ENCODE data around the gene PLXNA4.

PLXNA4 gene

GRCh38 chr7:132220060-132220459, 356.2 kb downstream of the PLXNA4 start:
- no peak for DNase-seq (ENCODE audit: low read depth in 1 of 2, low spot score in 1 of 2)

DNA sequence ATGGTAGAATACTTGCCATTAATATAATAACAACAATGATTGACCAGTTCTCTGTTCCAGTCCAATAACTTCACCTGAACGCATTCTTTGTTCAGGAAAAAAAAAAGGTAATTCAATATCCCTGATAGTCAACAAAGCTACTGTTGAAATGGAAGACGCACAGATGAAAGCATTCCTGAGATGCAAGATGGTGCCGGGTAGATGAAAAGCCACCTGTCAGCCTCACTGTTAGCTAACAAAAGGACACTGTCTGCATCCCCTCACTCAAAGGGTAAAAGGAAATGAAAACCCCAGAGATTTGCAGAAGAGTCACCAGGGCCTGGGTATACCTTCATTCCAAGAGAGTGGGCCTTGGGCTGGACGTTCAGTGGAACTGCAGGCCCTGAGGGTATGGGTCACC, 357.4 kb downstream of the PLXNA4 start:
- no peak for DNase-seq (ENCODE audit: low read depth in 1 of 2, low spot score in 1 of 2)

DNA sequence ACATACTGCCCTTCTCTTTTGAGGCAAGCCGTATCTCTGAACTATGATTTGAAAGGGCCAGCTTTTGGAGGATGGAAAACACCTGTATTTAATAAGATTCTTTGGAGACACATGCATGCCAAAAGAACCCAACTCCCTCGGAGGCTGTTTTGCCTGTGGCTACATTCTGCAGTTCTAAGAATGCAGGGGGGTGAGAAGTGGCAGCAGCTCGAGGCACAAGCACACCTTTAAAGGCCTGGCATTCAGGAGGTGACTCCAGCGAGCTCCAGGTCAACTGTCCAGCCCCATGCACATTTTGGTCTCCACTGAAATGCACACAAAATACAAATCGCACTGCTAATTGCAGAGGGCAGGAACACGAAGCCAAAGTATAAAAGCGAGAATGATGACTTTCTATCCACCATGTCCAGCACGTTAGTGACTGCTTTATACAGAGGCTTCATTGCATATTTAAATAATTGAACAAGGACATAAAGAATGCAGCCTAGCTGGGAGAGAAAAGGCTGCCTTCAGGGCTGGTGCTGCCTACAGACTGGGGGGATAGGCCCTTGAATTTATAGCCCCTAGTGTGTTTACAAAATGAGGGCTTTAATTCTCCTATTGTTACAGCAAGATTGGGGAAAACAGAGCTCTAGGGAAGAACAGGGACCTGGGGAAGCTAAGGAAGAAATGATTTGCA, 359.3 kb downstream of the PLXNA4 start:
- DNase-seq (ENCODE audit: low read depth in 1 of 2, low spot score in 1 of 2): no peak

- no peak for DNase-seq (ENCODE audit: low read depth in 1 of 2, low spot score in 1 of 2)
Observed at GRCh38 chr7:132214452-132214851, 361.8 kb downstream of the PLXNA4 start.

- DNase-seq (ENCODE audit: low read depth in 1 of 2, low spot score in 1 of 2): no peak
Observed at GRCh38 chr7:132213583-132213982, 362.7 kb downstream of the PLXNA4 start.

GRCh38 chr7:132211971-132212370, 364.3 kb downstream of the PLXNA4 start:
- DNase-seq (ENCODE audit: low read depth in 1 of 2, low spot score in 1 of 2): no peak

- no peak for DNase-seq (ENCODE audit: low read depth in 1 of 2, low spot score in 1 of 2)
Observed at GRCh38 chr7:132210821-132211220, 365.4 kb downstream of the PLXNA4 start.

- no peak for DNase-seq (ENCODE audit: low read depth in 1 of 2, low spot score in 1 of 2)
Observed at GRCh38 chr7:132207782-132208181, 368.5 kb downstream of the PLXNA4 start.

DNA sequence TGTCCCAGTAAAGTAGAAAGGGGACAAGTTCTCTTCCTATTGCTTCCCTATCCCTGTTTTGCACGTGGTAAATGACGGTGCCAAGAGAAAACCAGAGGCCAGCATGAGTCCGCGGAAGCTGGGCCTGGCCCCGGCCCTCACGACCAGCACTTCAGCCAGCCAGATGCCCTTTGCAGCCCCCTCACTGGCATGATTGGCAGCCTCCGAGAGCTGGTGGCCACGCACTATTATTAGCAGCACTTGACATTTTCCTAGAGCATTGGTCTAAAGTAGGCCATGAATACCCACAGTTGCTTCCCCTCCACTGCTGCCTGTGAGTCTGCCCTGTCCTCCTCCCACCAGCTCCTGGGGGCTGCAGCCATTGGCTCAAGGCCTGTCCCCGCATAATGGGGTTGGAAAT, 369.1 kb downstream of the PLXNA4 start:
- DNase-seq (ENCODE audit: low read depth in 1 of 2, low spot score in 1 of 2): no peak

DNA sequence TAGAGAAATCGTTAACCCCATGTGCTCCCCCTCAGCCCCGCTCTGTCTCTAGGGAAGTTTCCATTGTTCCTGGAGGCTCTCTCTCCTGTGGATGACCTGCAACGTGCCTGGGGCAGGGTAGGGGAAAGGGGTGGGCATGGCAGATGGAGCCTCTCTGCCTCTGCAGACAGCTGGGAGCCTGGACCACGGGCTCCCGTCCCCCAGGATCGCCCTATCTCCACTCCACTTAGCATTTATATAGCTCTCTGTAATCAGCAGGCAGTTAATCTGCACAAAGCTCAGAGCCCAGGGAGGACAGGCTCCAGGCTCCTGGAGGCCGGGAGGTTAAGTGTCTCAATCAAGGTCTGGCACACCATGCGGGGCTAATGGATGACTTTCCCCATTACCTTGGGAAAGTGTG, 369.7 kb downstream of the PLXNA4 start:
- no peak for DNase-seq (ENCODE audit: low read depth in 1 of 2, low spot score in 1 of 2)

- no peak for DNase-seq (ENCODE audit: low read depth in 1 of 2, low spot score in 1 of 2)
Observed at GRCh38 chr7:132205509-132205908, 370.8 kb downstream of the PLXNA4 start.

GRCh38 chr7:132203021-132203420, 373.2 kb downstream of the PLXNA4 start:
- no peak for DNase-seq (ENCODE audit: low read depth in 1 of 2, low spot score in 1 of 2)

GRCh38 chr7:132202541-132202940, 373.7 kb downstream of the PLXNA4 start:
- DNase-seq (ENCODE audit: low read depth in 1 of 2, low spot score in 1 of 2): no peak

DNA sequence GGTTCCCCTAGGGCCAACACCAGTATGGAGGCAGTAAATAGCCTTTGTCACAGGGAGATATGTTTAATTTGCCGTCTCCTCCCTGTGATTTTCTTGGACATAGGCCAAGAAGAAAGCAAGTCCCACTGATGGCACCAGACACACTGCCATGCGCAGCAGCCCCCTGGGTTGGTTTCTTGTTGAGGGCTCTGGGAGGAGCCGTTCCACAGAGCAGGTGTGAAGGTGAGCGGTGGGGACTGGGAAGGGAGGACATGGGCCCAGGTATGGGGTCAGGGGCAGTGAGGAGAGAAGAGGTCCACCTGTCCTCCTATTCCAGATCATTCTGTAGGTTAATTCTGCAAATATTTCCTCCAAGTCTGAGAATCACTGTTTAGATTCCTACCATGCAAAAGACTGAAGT, 376.1 kb downstream of the PLXNA4 start:
- no peak for DNase-seq (ENCODE audit: low read depth in 1 of 2, low spot score in 1 of 2)

DNA sequence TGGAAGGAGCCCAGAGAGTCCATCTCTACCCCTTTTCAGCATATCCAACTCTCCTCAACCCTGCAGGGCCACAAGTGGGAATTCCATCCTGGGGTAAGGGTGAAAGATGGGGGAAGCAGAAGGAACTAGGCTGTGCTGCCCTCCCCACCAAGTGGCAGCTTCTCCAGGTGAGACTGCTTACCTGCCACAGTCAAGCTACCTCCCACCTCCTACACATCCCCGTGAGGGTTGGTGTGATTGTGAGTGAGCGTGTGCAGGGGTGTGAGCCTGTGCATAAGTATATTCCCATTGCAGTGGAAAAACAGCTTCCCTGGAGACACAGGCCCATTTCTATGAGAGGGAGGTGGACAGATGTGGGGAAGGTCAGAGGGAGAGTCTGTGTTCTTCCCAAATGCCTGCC, 376.6 kb downstream of the PLXNA4 start:
- no peak for DNase-seq (ENCODE audit: low read depth in 1 of 2, low spot score in 1 of 2)

DNA sequence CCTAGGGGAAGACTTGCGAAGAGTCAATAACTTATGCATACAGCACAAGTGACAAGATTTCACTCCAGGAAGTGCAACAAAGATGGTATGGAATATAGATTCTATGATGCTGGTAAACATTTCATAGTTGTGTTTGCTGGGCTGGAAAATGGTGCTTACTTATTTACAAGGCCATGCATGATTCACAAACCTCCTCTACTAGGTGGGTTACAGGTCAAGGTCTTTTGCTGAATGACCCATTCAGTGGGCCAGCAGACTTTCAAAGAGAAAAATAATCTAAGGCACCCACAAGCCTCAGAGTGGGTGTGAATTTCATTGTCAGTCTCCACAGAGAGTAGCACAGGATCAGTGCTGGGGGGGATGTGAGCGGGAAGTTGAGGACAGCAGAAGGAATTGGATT, 378.5 kb downstream of the PLXNA4 start:
- DNase-seq (ENCODE audit: low read depth in 1 of 2, low spot score in 1 of 2): no peak

- DNase-seq (ENCODE audit: low read depth in 1 of 2, low spot score in 1 of 2): no peak
Observed at GRCh38 chr7:132193898-132194297, 382.4 kb downstream of the PLXNA4 start.

DNA sequence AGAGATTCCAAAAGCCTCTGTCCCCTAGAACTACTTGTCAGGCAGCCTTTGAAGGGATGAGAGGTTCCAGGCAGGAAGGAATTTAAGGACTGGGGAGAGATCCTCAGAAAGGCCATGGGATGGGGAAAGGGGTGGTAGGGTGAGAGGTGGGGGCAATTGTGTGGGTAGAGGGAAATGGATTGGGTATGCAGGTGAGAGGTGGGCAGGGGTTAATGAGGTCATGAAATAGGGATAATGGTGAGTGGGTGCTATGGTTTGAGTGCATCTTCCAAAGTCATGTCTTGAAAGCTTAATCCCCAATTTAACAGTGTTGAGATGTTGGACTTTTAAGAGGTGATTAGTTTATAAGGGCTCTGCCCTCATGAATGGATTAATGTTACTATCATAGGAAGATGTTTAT, 383.5 kb downstream of the PLXNA4 start:
- no peak for DNase-seq (ENCODE audit: low read depth in 1 of 2, low spot score in 1 of 2)

- no peak for DNase-seq (ENCODE audit: low read depth in 1 of 2, low spot score in 1 of 2)
Observed at GRCh38 chr7:132191418-132191817, 384.9 kb downstream of the PLXNA4 start.

DNA sequence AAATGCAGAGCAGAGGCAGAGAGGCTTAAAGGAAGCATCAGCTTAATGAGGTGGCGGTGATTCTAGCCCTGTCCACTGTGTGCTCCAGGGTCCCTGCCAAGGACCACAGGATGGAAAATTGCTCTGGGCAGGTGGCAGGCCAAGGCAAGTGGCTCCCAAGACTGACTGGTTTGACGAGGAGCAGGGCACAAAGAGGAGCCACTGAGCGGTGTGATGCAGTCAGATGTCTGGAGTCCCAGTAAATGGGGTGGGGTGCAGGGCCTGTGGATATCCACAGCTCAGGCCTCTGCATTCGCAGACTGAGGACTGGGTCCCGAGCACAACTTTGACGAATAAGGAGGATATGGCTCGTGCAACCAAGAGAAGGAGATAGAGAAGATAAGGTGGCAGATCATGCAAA, 385.6 kb downstream of the PLXNA4 start:
- DNase-seq (ENCODE audit: low read depth in 1 of 2, low spot score in 1 of 2): no peak

GRCh38 chr7:132189881-132190280, 386.4 kb downstream of the PLXNA4 start:
- DNase-seq (ENCODE audit: low read depth in 1 of 2, low spot score in 1 of 2): no peak

- DNase-seq (ENCODE audit: low read depth in 1 of 2, low spot score in 1 of 2): no peak
Observed at GRCh38 chr7:132187869-132188789, 388.1 kb downstream of the PLXNA4 start.

DNA sequence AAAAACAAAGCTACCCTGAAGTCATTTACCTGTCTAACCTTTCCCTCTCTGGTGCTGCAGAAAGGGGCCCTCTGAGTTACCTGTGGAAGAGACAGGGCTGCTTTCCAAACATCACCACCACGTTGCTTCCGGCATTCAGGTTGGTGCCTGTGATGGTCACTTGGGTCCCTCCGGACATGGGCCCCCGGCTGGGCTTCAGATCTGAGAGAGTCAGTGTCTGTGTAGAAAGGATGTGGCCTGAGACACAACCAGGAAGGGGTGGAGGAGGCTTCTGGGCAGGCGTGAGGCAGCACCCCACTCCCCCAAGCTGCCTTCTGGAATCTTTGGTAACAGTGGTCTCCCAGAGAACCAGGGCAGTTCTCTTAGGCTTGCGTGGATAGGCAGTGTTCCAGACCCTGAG, 388.9 kb downstream of the PLXNA4 start:
- no peak for DNase-seq (ENCODE audit: low read depth in 1 of 2, low spot score in 1 of 2)
